ENCODE measurements around the gene TLCD2.

GRCh38 chr17:1725642-1726511 lies 15.7 kb upstream of the TLCD2 start:
- TF ChIP-seq CTCF (IDR thresholded peaks at IDR 0.05; ENCODE audit: low read length) (no peak), EZH2 (optimal IDR thresholded peaks at IDR 0.05; ENCODE audit: low read depth, low read length) (no peak), EZH2phosphoT487 (IDR thresholded peaks at IDR 0.05; ENCODE audit: low read length) (no peak)

Data from MM.1S (cell line).